ENCODE results near the gene KCNIP3.

The KCNIP3 gene

GRCh38 chr2:95331606-95332005 lies 34.5 kb downstream of the KCNIP3 start:
- peaks cover 9% of the 10 kb centered on the region for H3K4me1 ChIP-seq (ENCODE audit: insufficient read depth, insufficient read length)
- H3K9me3 ChIP-seq (ENCODE audit: insufficient read depth, low read length) = no peaks in the 10 kb centered on the region
- no peaks in the 10 kb centered on the region for H3K36me3 ChIP-seq (ENCODE audit: insufficient read depth, insufficient read length, low read length)
- DNase-seq (ENCODE audit: low read depth, low spot score) = no peak
- H3K9ac ChIP-seq (ENCODE audit: insufficient read length, low read depth) = no peak overlapping the region
- no peak overlapping the region for H3K4me3 ChIP-seq (ENCODE audit: insufficient read length, low read depth)
- H3K27me3 ChIP-seq (ENCODE audit: insufficient read depth, insufficient read length) = peaks cover 3% of the 10 kb centered on the region
- no peak for TF ChIP-seq SUZ12 (IDR thresholded peaks at IDR 0.05; ENCODE audit: extremely low read depth, insufficient read depth, insufficient read length)
- TF ChIP-seq YY1 (IDR thresholded peaks at IDR 0.05; ENCODE audit: insufficient read depth, insufficient read length) = no peak
- TF ChIP-seq ZNF274 (IDR thresholded peaks at IDR 0.05; ENCODE audit: low read depth, low read length) = no peak

DNA sequence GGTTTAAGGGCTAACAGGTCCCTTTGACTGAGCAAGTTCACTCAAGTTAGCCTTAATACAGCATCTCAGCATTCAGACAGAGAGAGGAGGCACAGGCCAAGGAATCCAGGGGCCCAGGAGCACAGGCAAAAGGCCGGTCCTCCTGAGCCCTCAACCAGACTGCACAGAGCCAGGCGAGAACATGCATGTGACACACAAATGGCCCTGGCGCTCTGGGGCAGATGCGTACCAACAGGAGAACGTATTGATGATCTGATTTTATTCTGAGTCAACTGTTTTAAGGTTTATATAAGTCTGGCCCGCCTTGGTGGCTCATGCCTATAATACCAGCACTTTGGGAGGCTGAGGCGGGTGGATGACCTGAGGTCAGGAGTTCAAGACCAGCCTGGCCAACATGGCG lies 34.9 kb downstream of the KCNIP3 start:
- H3K4me3 ChIP-seq (ENCODE audit: insufficient read length, low read depth) = no peak overlapping the region
- no peak for DNase-seq (ENCODE audit: low read depth, low spot score)
- no peaks in the 10 kb centered on the region for H3K36me3 ChIP-seq (ENCODE audit: insufficient read depth, insufficient read length, low read length)
- no peak for TF ChIP-seq SUZ12 (IDR thresholded peaks at IDR 0.05; ENCODE audit: extremely low read depth, insufficient read depth, insufficient read length)
- TF ChIP-seq ZNF274 (IDR thresholded peaks at IDR 0.05; ENCODE audit: low read depth, low read length) = no peak
- no peak for TF ChIP-seq YY1 (IDR thresholded peaks at IDR 0.05; ENCODE audit: insufficient read depth, insufficient read length)
- no peaks in the 10 kb centered on the region for H3K9me3 ChIP-seq (ENCODE audit: insufficient read depth, low read length)
- peaks cover 9% of the 10 kb centered on the region for H3K4me1 ChIP-seq (ENCODE audit: insufficient read depth, insufficient read length)
- H3K27me3 ChIP-seq (ENCODE audit: insufficient read depth, insufficient read length) = peaks cover 3% of the 10 kb centered on the region
- H3K9ac ChIP-seq (ENCODE audit: insufficient read length, low read depth) = no peak overlapping the region

GRCh38 chr2:95333056-95333455 lies 35.9 kb downstream of the KCNIP3 start:
- TF ChIP-seq YY1 (IDR thresholded peaks at IDR 0.05; ENCODE audit: insufficient read depth, insufficient read length) (no peak), ZNF274 (IDR thresholded peaks at IDR 0.05; ENCODE audit: low read depth, low read length) (no peak), SUZ12 (IDR thresholded peaks at IDR 0.05; ENCODE audit: extremely low read depth, insufficient read depth, insufficient read length) (no peak)
- Histone ChIP-seq H3K36me3 (ENCODE audit: insufficient read depth, insufficient read length, low read length) (no peaks in the 10 kb centered on the region), H3K9me3 (ENCODE audit: insufficient read depth, low read length) (no peaks in the 10 kb centered on the region), H3K4me1 (ENCODE audit: insufficient read depth, insufficient read length) (peaks cover 9% of the 10 kb centered on the region), H3K27me3 (ENCODE audit: insufficient read depth, insufficient read length) (peaks cover 3% of the 10 kb centered on the region), H3K9ac (ENCODE audit: insufficient read length, low read depth) (no peak overlapping the region), H3K4me3 (ENCODE audit: insufficient read length, low read depth) (no peak overlapping the region)
- no peak for DNase-seq (ENCODE audit: low read depth, low spot score)

GRCh38 chr2:95333888-95334338 lies 36.8 kb downstream of the KCNIP3 start:
- H3K9ac ChIP-seq (ENCODE audit: insufficient read length, low read depth) = no peak overlapping the region
- peaks cover 4% of the 10 kb centered on the region for H3K4me1 ChIP-seq (ENCODE audit: insufficient read depth, insufficient read length)
- no peaks in the 10 kb centered on the region for H3K36me3 ChIP-seq (ENCODE audit: insufficient read depth, insufficient read length, low read length)
- H3K4me3 ChIP-seq (ENCODE audit: insufficient read length, low read depth) = no peak overlapping the region
- 0 out of 2 replicates have a peak, but pooled peaks cover 5% of the 10 kb centered on the region for H3K9me3 ChIP-seq (ENCODE audit: insufficient read depth, low read length)
- no peak for DNase-seq (ENCODE audit: low read depth, low spot score)
- TF ChIP-seq YY1 (IDR thresholded peaks at IDR 0.05; ENCODE audit: insufficient read depth, insufficient read length) (no peak), ZNF274 (IDR thresholded peaks at IDR 0.05; ENCODE audit: low read depth, low read length) (no peak), SUZ12 (IDR thresholded peaks at IDR 0.05; ENCODE audit: extremely low read depth, insufficient read depth, insufficient read length) (no peak)
- H3K27me3 ChIP-seq (ENCODE audit: insufficient read depth, insufficient read length) = peaks cover 3% of the 10 kb centered on the region

DNA sequence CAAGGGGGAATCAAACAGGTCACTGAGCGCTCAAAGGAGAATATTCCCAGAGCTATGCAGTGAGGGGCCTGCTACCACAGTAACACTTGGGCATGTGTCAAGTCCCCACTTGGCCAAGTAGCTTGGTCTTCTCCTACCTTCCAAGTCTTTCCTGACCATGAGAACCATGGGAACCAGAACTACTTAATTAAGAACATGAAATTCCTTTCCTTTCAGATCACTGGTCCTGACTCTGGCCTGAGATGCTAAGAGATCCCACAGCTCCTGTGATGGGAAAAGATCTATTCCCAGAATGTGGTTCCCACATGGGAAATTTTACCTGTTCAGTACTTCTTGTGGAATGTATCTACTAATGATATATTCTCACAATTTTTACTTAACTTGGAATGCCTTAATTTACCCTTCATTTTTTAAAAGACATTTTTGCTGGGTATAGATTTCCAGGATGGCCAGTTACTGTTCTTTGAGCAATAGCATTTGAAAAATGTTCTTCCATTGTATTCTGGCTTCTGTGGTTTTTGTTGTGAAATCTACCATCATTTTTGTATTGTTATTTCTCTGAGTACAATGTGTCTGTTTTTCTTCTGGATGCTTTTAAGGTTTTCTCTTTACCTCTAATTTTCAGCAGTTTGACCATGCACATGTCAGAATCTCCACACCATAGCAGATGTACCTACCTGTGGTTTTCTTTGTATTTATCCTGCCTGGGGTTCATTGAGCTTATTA lies 37.9 kb downstream of the KCNIP3 start:
- no peak for TF ChIP-seq YY1 (IDR thresholded peaks at IDR 0.05; ENCODE audit: insufficient read depth, insufficient read length)
- TF ChIP-seq ZNF274 (IDR thresholded peaks at IDR 0.05; ENCODE audit: low read depth, low read length) = no peak
- no peak for TF ChIP-seq SUZ12 (IDR thresholded peaks at IDR 0.05; ENCODE audit: extremely low read depth, insufficient read depth, insufficient read length)
- no peak for DNase-seq (ENCODE audit: low read depth, low spot score)
- Histone ChIP-seq H3K9me3 (ENCODE audit: insufficient read depth, low read length) (0 out of 2 replicates have a peak, but pooled peaks cover 5% of the 10 kb centered on the region), H3K36me3 (ENCODE audit: insufficient read depth, insufficient read length, low read length) (no peaks in the 10 kb centered on the region), H3K9ac (ENCODE audit: insufficient read length, low read depth) (no peak overlapping the region), H3K27me3 (ENCODE audit: insufficient read depth, insufficient read length) (peaks cover 3% of the 10 kb centered on the region), H3K4me1 (ENCODE audit: insufficient read depth, insufficient read length) (peaks cover 4% of the 10 kb centered on the region), H3K4me3 (ENCODE audit: insufficient read length, low read depth) (no peak overlapping the region)

GRCh38 chr2:95336406-95336805 lies 39.3 kb downstream of the KCNIP3 start:
- TF ChIP-seq YY1 (IDR thresholded peaks at IDR 0.05; ENCODE audit: insufficient read depth, insufficient read length) = no peak
- no peak for TF ChIP-seq ZNF274 (IDR thresholded peaks at IDR 0.05; ENCODE audit: low read depth, low read length)
- no peak for TF ChIP-seq SUZ12 (IDR thresholded peaks at IDR 0.05; ENCODE audit: extremely low read depth, insufficient read depth, insufficient read length)
- Histone ChIP-seq H3K9ac (ENCODE audit: insufficient read length, low read depth) (no peak overlapping the region), H3K4me1 (ENCODE audit: insufficient read depth, insufficient read length) (no peaks in the 10 kb centered on the region), H3K4me3 (ENCODE audit: insufficient read length, low read depth) (no peak overlapping the region), H3K9me3 (ENCODE audit: insufficient read depth, low read length) (0 out of 2 replicates have a peak, but pooled peaks cover 5% of the 10 kb centered on the region), H3K36me3 (ENCODE audit: insufficient read depth, insufficient read length, low read length) (no peaks in the 10 kb centered on the region), H3K27me3 (ENCODE audit: insufficient read depth, insufficient read length) (peaks cover 3% of the 10 kb centered on the region)
- no peak for DNase-seq (ENCODE audit: low read depth, low spot score)

DNA sequence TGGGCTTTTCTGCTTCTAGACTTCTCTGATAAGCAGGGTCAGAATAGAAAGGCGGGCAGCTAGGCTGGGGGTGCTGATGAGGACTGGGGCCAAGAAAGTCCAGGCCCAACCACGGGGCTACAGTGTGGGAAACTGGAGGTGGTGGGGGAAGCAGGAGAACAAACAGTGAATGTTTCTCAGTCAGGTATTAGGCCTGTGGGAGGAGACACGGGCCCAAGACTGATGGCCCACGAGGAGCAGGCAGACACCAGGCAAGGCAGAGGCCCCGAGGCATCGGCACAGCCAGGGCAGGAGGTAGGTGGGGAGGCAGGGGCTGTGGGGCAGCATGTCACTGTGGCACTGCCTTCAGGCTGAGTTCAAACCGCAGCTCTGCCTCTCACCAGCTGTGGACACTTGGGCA lies 40.7 kb downstream of the KCNIP3 start:
- no peak overlapping the region for H3K9ac ChIP-seq (ENCODE audit: insufficient read length, low read depth)
- H3K9me3 ChIP-seq (ENCODE audit: insufficient read depth, low read length) = 0 out of 2 replicates have a peak, but pooled peaks cover 5% of the 10 kb centered on the region
- no peaks in the 10 kb centered on the region for H3K4me1 ChIP-seq (ENCODE audit: insufficient read depth, insufficient read length)
- no peak for DNase-seq (ENCODE audit: low read depth, low spot score)
- no peaks in the 10 kb centered on the region for H3K36me3 ChIP-seq (ENCODE audit: insufficient read depth, insufficient read length, low read length)
- H3K4me3 ChIP-seq (ENCODE audit: insufficient read length, low read depth) = no peak overlapping the region
- H3K27me3 ChIP-seq (ENCODE audit: insufficient read depth, insufficient read length) = peaks cover 15% of the 10 kb centered on the region
- TF ChIP-seq SUZ12 (IDR thresholded peaks at IDR 0.05; ENCODE audit: extremely low read depth, insufficient read depth, insufficient read length) = no peak
- no peak for TF ChIP-seq YY1 (IDR thresholded peaks at IDR 0.05; ENCODE audit: insufficient read depth, insufficient read length)
- TF ChIP-seq ZNF274 (IDR thresholded peaks at IDR 0.05; ENCODE audit: low read depth, low read length) = no peak

Data from NT2/D1 (cell line).